Aorta (tissue), 5 donors: ENCODE data around the gene ZSCAN5B. TPM values are rescaled to one million over a fixed set of nuclear protein-coding genes. Genes with fewer than 3 reads are reported as not detected.
A peak's percentile ranks its signal among the peaks of the same experiment; 100 is the strongest.

Experiments
- ATAC-seq: fragments of 200-7000 bp; cut with Tn5 transposase; one replicate; pipeline ENCODE4 v1.9.1; 2022; ENCODE audit warnings: moderate library complexity; ENCODE audit not compliant: low FRiP score
- DNase-seq, 2 donors: peaks; one replicate each; pipeline ENCODE4 v3.0.0-alpha.2; 2020
- H3K27ac ChIP-seq, 2 donors: one replicate each; pipeline ENCODE4 v1.5.1; 2013; ENCODE audit warnings: low read length in 2 of 2, mild to moderate bottlenecking in 2 of 2, moderate library complexity in 2 of 2, control low read depth in 1 of 2, inconsistent platforms in 1 of 2, low read depth in 1 of 2
- H3K27me3 ChIP-seq, 2 donors: one replicate each; pipeline ENCODE4 v1.6.1; 2013; ENCODE audit warnings: control low read depth in 1 of 2, low read length in 1 of 2, mild to moderate bottlenecking in 1 of 2, moderate library complexity in 1 of 2; ENCODE audit not compliant: insufficient read depth in 2 of 2, control insufficient read depth in 1 of 2
- H3K36me3 ChIP-seq, 2 donors: one replicate each; pipeline ENCODE4 v1.6.1; 2013; ENCODE audit warnings: control low read depth in 1 of 2, low read length in 1 of 2, mild to moderate bottlenecking in 1 of 2; ENCODE audit not compliant: insufficient read depth in 2 of 2, control insufficient read depth in 1 of 2
- H3K4me1 ChIP-seq, 2 donors: one replicate each; pipeline ENCODE4 v1.6.1; 2013; ENCODE audit warnings: low read length in 2 of 2, control low read depth in 1 of 2, mild to moderate bottlenecking in 1 of 2, moderate library complexity in 1 of 2; ENCODE audit not compliant: insufficient read depth in 2 of 2, control insufficient read depth in 1 of 2
- H3K4me3 ChIP-seq, 2 donors: one replicate each; pipeline ENCODE4 v1.5.1; 2013; ENCODE audit warnings: low read length in 2 of 2, control low read depth in 1 of 2, mild to moderate bottlenecking in 1 of 2
- H3K9me3 ChIP-seq: one replicate; pipeline ENCODE4 v1.6.1; 2013; ENCODE audit warnings: mild to moderate bottlenecking, low read length; ENCODE audit not compliant: control insufficient read depth
- WGBS, 2 donors: extraction: QIAGEN DNeasy Blood & Tissue Kit; methylation state at CpG; one replicate each; pipeline ENCODE4 v1.1.7; 2013; 5-methylcytosine and 5-hydroxymethylcytosine counted together
- intact Hi-C, 2 donors: fragments of 100-400 bp; cut with DNase I; formaldehyde crosslinking; loops; one replicate each; pipeline versions ENCODE4 v1.14.2 to v1.15.0; 2022
- polyA plus RNA-seq, 2 donors: library from polyadenylated mRNA; stranded (reverse); fragments of 200-250 nt; gene quantifications; one replicate each; pipeline ENCODE4 v1.2.3, GENCODE V29; 2013
- total RNA-seq, 2 donors: library from RNA; stranded (reverse); fragmentation: NEBNext Ultra II Directional; extraction: Animal tissue kit (Norgen Biotek cat#: 25700); gene quantifications; one replicate each; pipeline ENCODE4 v1.2.1, GENCODE V29; 2021
- donor health status: healthy with polysubstance abuse.
- donor health status: Bipolar disorder and iron deficiency.
- donor health status: DM: no; HTN: no; CAD: no.
- donor health status: DM: no; HTN: no; CAD: no.
- donor health status: DM: yes; HTN: yes; CAD: no.

ZSCAN5B gene
- total and polyA plus RNA-seq, 4 donors: not detected

GRCh38 chr19:56139847-56140582 is 57.6 kb downstream of the ZSCAN5B start:
- H3K27ac ChIP-seq: peak overlapping the region in 1 of 2 donors; percentile 93
- 28 to 29% methylated on average over 22 of the region's 22 CpGs for WGBS, 2 donors
- H3K9me3 ChIP-seq: no peaks in the 10 kb centered on the region
- no peaks in the 10 kb centered on the region for H3K27me3 ChIP-seq
- DNase-seq (no peak), ATAC-seq (no peak)
- no peaks in the 10 kb centered on the region for H3K36me3 ChIP-seq
- intact Hi-C loops: loop anchor here in 1 of 2 donors (1.0 to 10.0 kb wide), 3 partner anchors 19 to 175 kb away; partner anchors contain the start of genes ZNF787 and ZSCAN5A
- H3K4me1 ChIP-seq: no peaks in the 10 kb centered on the region
- H3K4me3 ChIP-seq: peak overlapping the region; percentile 1 to 28

Other genes with a start within 250 kb of the ZSCAN5B start
- not detected for gene NLRP8, start 250.0 kb downstream of the ZSCAN5B start, total RNA-seq
- not detected for gene NLRP8, start 250.0 kb downstream of the ZSCAN5B start, polyA plus RNA-seq
- gene NLRP5, start 211.0 kb downstream of the ZSCAN5B start, total RNA-seq: not detected
- not detected for gene NLRP5, start 211.0 kb downstream of the ZSCAN5B start, polyA plus RNA-seq
- gene ZNF787, start 76.5 kb downstream of the ZSCAN5B start, total RNA-seq: 10 to 100 TPM; 23.9 to 25.5 TPM
- 10 to 100 TPM in 1 of 2 donors, 1 to 10 TPM in 1; 6.6 to 12.1 TPM for gene ZNF787, start 76.5 kb downstream of the ZSCAN5B start, polyA plus RNA-seq
- 10 to 100 TPM; 23.0 to 26.1 TPM for gene ZNF444, start 56.5 kb downstream of the ZSCAN5B start, total RNA-seq
- 10 to 100 TPM; 10.3 to 48.3 TPM for gene ZNF444, start 56.5 kb downstream of the ZSCAN5B start, polyA plus RNA-seq
- gene GALP, start 21.8 kb downstream of the ZSCAN5B start, total RNA-seq: not detected
- gene GALP, start 21.8 kb downstream of the ZSCAN5B start, polyA plus RNA-seq: not detected
- not detected for gene ZSCAN5C, start 4.5 kb upstream of the ZSCAN5B start, total RNA-seq
- gene ZSCAN5C, start 4.5 kb upstream of the ZSCAN5B start, polyA plus RNA-seq: not detected
- not detected for gene EDDM13, start 75.0 kb upstream of the ZSCAN5B start, total RNA-seq
- not detected for gene EDDM13, start 75.0 kb upstream of the ZSCAN5B start, polyA plus RNA-seq
- 10 to 100 TPM; 10.2 to 13.8 TPM for gene ZSCAN5A, start 117.1 kb upstream of the ZSCAN5B start, total RNA-seq
- gene ZSCAN5A, start 117.1 kb upstream of the ZSCAN5B start, polyA plus RNA-seq: 1 to 10 TPM; 1.7 to 7.8 TPM
- gene ZNF582, start 195.8 kb upstream of the ZSCAN5B start, total RNA-seq: 1 to 10 TPM; 4.0 TPM
- gene ZNF582, start 195.8 kb upstream of the ZSCAN5B start, polyA plus RNA-seq: 1 to 10 TPM; 4.8 to 6.3 TPM
- gene ZNF583, start 206.5 kb upstream of the ZSCAN5B start, total RNA-seq: 1 to 10 TPM; 6.2 to 9.4 TPM
- 1 to 10 TPM; 3.1 TPM for gene ZNF583, start 206.5 kb upstream of the ZSCAN5B start, polyA plus RNA-seq